OCI-LY7 (cell line): Measurements from ENCODE around the gene PDE2A. TPM values are rescaled to one million over a fixed set of nuclear protein-coding genes. Genes with fewer than 3 reads are reported as not detected.
"Not testable (repeated sequence)": the region's sequence is repeated elsewhere in the genome, so short reads cannot be mapped to it uniquely, and the experiment has no call there.

Experiments
- BruUV-seq: library from RNA; stranded (reverse); fragments of 400-500 nt; replicated peaks from 2 replicates; lab custom pipeline; 2021; lab: Mats Ljungman, UMichigan
- CTCF ChIA-PET: fragments of 300-600 bp; sonication (Branson Sonifier 250); formaldehyde crosslinking; loops from one replicate; lab custom pipeline; 2022; ENCODE audit warnings: antibody characterized with exemption; ENCODE audit not compliant: unreplicated experiment; lab: Charles Lee
- POLR2A ChIA-PET: fragments of 300-600 bp; sonication (Branson Sonifier 250); formaldehyde crosslinking; loops from one replicate; lab custom pipeline; 2022; ENCODE audit warnings: antibody characterized with exemption; lab: Charles Lee
- DNase-seq: peaks from one replicate; pipeline ENCODE4 v3.0.0-alpha.2; 2015; ENCODE audit warnings: low spot score
- H2AFZ ChIP-seq: fragments of 200-600 bp; sonication (generic), shearing (Covaris generic); 2 replicates; pipeline ENCODE4 v1.6.1; 2014; ENCODE audit warnings: mild to moderate bottlenecking, antibody characterized with exemption, low read length, moderate library complexity
- H3K27ac ChIP-seq: fragments of 200-600 bp; sonication (generic); 2 replicates; pipeline ENCODE4 v1.5.1; 2014; ENCODE audit warnings: mixed run types, low read depth, mild to moderate bottlenecking, moderate library complexity, low read length, inconsistent platforms; ENCODE audit not compliant: poor library complexity, severe bottlenecking
- H3K36me3 ChIP-seq: fragments of 200-600 bp; sonication (generic); 2 replicates; pipeline ENCODE4 v1.6.1; 2014; ENCODE audit warnings: mild to moderate bottlenecking, antibody characterized with exemption, low read length, moderate library complexity, mixed read lengths; ENCODE audit not compliant: insufficient read depth
- H3K4me1 ChIP-seq: fragments of 200-600 bp; sonication (generic); 2 replicates; pipeline ENCODE4 v1.5.1; 2014; ENCODE audit warnings: mild to moderate bottlenecking, low read length; ENCODE audit not compliant: insufficient read depth, poor library complexity, severe bottlenecking
- H3K4me2 ChIP-seq: fragments of 200-600 bp; sonication (generic); 2 replicates; pipeline ENCODE4 v1.6.1; 2014; ENCODE audit warnings: mild to moderate bottlenecking, low read length
- H3K4me3 ChIP-seq: fragments of 200-600 bp; sonication (generic); 2 replicates; pipeline ENCODE4 v1.5.1; 2014; ENCODE audit warnings: mild to moderate bottlenecking, low read depth, low read length; ENCODE audit not compliant: poor library complexity, severe bottlenecking
- H3K79me2 ChIP-seq: fragments of 200-600 bp; sonication (generic); 2 replicates; pipeline ENCODE4 v1.6.1; 2016; ENCODE audit warnings: low read depth, mild to moderate bottlenecking, low read length, moderate library complexity, mixed read lengths; ENCODE audit not compliant: insufficient read depth
- H3K9me2 ChIP-seq: fragments of 200-600 bp; sonication (generic); 2 replicates; pipeline ENCODE4 v1.6.1; 2016; ENCODE audit warnings: mild to moderate bottlenecking, low read length, mixed read lengths; ENCODE audit not compliant: insufficient read depth
- H3K9me3 ChIP-seq: fragments of 200-600 bp; sonication (generic); 2 replicates; pipeline ENCODE4 v1.6.1; 2014; ENCODE audit warnings: mild to moderate bottlenecking, mixed run types, low read length, mixed read lengths
- H4K20me1 ChIP-seq: fragments of 200-600 bp; sonication (generic); 2 replicates; pipeline ENCODE4 v1.6.1; 2014; ENCODE audit warnings: mild to moderate bottlenecking, antibody characterized with exemption, low read length, moderate library complexity, mixed read lengths; ENCODE audit not compliant: insufficient read depth
- EZH2phosphoT487 ChIP-seq: fragments of 200-600 bp; sonication (generic); IDR thresholded peaks from 2 replicates; pipeline ENCODE4 v1.6.1; 2018; ENCODE audit warnings: low read depth, borderline replicate concordance, mild to moderate bottlenecking, mixed run types, antibody characterized with exemption, low read length, moderate library complexity, mixed read lengths
- intact Hi-C: fragments of 100-400 bp; cut with micrococcal nuclease; formaldehyde crosslinking; loops from one replicate; pipeline ENCODE4 v1.10.0; 2022; ENCODE audit not compliant: unreplicated experiment
- total RNA-seq, 2 experiments: library from RNA; depleted of rRNA in 1 of 2; stranded (reverse); fragments of >200 nt in 1 of 2; shearing (Covaris generic) in 1 of 2; gene quantifications; 2 replicates each; pipeline ENCODE4 v1.2.3, GENCODE V29; 2014 to 2022
- TF ChIP-seq, protein P1 (sequence below): fragments of 200-600 bp; sonication (generic); conservative IDR thresholded peaks from 2 replicates; pipeline ENCODE4 v1.5.1; 2014; ENCODE audit warnings: mild to moderate bottlenecking, antibody characterized with exemption, low read length, moderate library complexity, mixed read lengths

PDE2A gene
- total RNA-seq, 2 experiments from 2014 or later, result 0.68 TPM; not detected in 1

DNA sequence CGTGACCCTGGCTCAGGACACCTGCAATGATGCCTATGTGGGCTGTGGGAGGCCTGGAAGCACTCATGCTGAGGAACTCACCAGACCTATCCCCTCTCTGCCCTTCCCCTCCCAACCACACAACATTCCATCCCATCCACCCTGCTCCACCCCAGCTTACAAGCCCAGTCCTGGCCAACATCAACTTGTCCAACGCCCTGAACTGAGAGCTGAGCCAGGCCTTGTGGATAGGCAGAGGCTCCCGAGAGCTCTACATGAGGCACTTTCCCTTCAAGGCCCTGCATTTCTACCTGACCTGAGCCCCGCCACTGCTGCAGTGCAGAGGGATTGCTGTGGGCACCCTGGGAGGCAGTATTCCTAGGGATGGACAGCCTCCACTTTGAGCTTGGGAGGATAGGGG is 112.4 kb downstream of the PDE2A start:
- H3K4me2 ChIP-seq, result no peak overlapping the region
- H3K9me3 ChIP-seq, result no peaks in the 10 kb centered on the region
- no peak for DNase-seq
- H3K4me1 ChIP-seq, result no peaks in the 10 kb centered on the region
- no peaks in the 10 kb centered on the region for H3K36me3 ChIP-seq
- intact Hi-C loops, result no loop called here
- no peak overlapping the region for H2AFZ ChIP-seq
- no peak for TF ChIP-seq EZH2phosphoT487
- TF ChIP-seq, protein P1, sequence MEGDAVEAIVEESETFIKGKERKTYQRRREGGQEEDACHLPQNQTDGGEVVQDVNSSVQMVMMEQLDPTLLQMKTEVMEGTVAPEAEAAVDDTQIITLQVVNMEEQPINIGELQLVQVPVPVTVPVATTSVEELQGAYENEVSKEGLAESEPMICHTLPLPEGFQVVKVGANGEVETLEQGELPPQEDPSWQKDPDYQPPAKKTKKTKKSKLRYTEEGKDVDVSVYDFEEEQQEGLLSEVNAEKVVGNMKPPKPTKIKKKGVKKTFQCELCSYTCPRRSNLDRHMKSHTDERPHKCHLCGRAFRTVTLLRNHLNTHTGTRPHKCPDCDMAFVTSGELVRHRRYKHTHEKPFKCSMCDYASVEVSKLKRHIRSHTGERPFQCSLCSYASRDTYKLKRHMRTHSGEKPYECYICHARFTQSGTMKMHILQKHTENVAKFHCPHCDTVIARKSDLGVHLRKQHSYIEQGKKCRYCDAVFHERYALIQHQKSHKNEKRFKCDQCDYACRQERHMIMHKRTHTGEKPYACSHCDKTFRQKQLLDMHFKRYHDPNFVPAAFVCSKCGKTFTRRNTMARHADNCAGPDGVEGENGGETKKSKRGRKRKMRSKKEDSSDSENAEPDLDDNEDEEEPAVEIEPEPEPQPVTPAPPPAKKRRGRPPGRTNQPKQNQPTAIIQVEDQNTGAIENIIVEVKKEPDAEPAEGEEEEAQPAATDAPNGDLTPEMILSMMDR, result no peak
- POLR2A ChIA-PET, result no interaction called here
- H3K9me2 ChIP-seq, result no peaks in the 10 kb centered on the region
- H3K79me2 ChIP-seq, result no peaks in the 10 kb centered on the region
- CTCF ChIA-PET, result interaction anchor here (1.8 kb wide), 1 partner anchor 91 kb away, joined by 4 read pairs; no protein-coding TSS in a partner anchor
- no peak overlapping the region for H3K27ac ChIP-seq
- H3K4me3 ChIP-seq, result no peak overlapping the region
- no TSS peak for BruUV-seq
- H4K20me1 ChIP-seq, result no peaks in the 10 kb centered on the region

DNA sequence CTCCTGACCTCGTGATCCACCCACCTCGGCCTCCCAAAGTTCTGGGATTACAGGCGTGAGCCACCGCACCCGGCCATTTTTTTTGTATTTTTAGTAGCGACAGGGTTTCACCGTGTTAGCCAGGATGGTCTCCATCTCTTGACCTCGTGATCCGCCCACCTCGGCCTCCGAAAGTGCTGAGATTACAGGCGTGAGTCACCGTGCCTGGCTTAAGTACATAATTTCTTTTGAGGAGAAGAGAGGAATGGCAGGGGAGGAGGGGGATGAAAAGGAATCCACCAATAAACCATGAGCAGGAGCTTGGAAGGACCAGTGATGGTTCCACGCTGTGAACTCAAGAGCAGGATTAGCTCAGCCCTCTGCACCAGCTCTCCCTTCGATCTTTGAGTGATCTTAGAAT is 113.4 kb downstream of the PDE2A start:
- H4K20me1 ChIP-seq, H3K4me2 ChIP-seq, DNase-seq, H3K4me1 ChIP-seq, H3K36me3 ChIP-seq, H3K9me2 ChIP-seq, POLR2A ChIA-PET, H3K4me3 ChIP-seq, H3K79me2 ChIP-seq, intact Hi-C loops, H2AFZ ChIP-seq, H3K9me3 ChIP-seq, H3K27ac ChIP-seq, BruUV-seq: not testable (repeated sequence)
- CTCF ChIA-PET, result interaction anchor here (1.8 kb wide), 1 partner anchor 90 kb away, joined by 4 read pairs; no protein-coding TSS in a partner anchor

DNA sequence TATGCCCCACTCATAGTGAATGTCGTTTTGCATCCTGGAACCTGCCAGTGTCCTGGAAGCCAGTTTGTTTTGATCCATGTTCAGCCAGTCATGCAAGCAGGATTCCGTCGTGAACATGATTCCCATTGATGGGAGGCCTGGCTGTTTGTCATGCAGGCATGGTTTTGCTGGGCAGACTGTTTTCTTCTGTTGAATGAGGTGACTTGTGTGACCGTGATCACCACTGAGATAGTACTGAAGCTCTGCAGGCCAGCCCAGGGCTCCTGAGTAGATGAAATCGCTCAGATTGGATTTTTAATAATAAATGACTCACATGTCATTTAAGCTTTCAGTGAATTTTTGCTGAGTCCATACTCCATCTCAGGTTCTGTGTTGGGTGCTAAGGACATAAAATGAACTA is 117.8 kb downstream of the PDE2A start:
- no peak overlapping the region for H2AFZ ChIP-seq
- H3K4me1 ChIP-seq, result no peaks in the 10 kb centered on the region
- no TSS peak for BruUV-seq
- no peak overlapping the region for H3K27ac ChIP-seq
- H3K36me3 ChIP-seq, result no peaks in the 10 kb centered on the region
- TF ChIP-seq, protein P1, result no peak
- TF ChIP-seq EZH2phosphoT487, result no peak
- no peak for DNase-seq
- intact Hi-C loops, result no loop called here
- no peaks in the 10 kb centered on the region for H3K9me2 ChIP-seq
- no peaks in the 10 kb centered on the region for H3K9me3 ChIP-seq
- POLR2A ChIA-PET, result no interaction called here
- H3K79me2 ChIP-seq, result no peaks in the 10 kb centered on the region
- no peaks in the 10 kb centered on the region for H4K20me1 ChIP-seq
- CTCF ChIA-PET, result no interaction called here
- H3K4me2 ChIP-seq, result no peak overlapping the region
- no peak overlapping the region for H3K4me3 ChIP-seq

DNA sequence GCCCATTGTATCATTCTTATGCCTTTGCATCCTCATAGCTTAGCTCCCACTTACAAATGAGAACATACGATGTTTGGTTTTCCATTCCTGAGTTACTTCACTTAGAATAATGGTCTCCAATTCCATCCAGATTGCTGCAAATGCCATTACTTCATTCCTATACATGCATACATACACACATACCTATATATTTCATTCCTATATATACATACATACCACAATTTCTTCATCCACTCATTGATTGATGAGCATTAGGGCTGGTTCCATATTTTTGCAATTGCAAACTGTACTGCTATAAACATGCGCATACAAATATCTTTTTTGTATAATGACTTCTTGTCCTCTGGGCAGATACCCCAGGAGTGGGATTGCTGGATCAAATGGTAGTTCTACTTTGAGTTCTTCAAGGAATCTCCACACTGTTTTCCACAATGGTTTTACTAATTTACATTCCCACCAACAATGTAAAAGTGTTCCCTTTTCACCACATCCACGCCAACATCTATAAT is 119.2 kb downstream of the PDE2A start:
- H3K79me2 ChIP-seq, H4K20me1 ChIP-seq, H2AFZ ChIP-seq, H3K36me3 ChIP-seq, H3K4me3 ChIP-seq, H3K9me3 ChIP-seq, intact Hi-C loops, H3K4me2 ChIP-seq, POLR2A ChIA-PET, H3K27ac ChIP-seq, H3K9me2 ChIP-seq, BruUV-seq, CTCF ChIA-PET, DNase-seq, H3K4me1 ChIP-seq: not testable (repeated sequence)
